HG02884 (cell line): Measurements from ENCODE around the gene IGFBP3.

Experiments used
- ATAC-seq: cut with Tn5 transposase; IDR thresholded peaks from one replicate; pipeline ENCODE4 v1.9.1; 2021; ENCODE audit warnings: mild to moderate bottlenecking, moderate library complexity; ENCODE audit not compliant: unreplicated experiment

The IGFBP3 gene

GRCh38 chr7:45923290-45923689 is 2.2 kb upstream of the IGFBP3 start:
- ATAC-seq: no peak

DNA sequence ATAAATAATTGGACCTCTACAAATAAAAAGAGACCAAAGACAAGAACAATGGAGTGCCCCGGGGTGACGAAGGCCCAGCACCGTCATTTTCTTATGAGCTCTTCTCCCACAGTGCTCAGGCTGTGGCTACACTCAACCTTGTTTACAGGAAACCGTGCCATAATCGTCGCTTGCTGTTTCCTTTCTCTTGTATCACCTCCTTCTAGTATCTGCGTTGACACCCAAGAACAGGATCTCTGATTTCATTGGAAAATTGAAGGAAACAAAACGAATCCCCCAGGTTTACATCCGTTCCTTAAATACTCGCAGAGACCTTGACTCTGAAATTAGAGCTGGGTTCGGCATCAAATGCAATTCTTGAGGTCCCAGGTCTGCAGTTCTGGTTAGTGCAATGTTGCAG is 1.7 kb upstream of the IGFBP3 start:
- no peak for ATAC-seq

GRCh38 chr7:45921699-45922519 is 837 bp upstream of the IGFBP3 start:
- ATAC-seq: no peak

- no peak for ATAC-seq
Observed at GRCh38 chr7:45921381-45921698, 268 bp upstream of the IGFBP3 start.

GRCh38 chr7:45919993-45920459 is 1.0 kb downstream of the IGFBP3 start:
- ATAC-seq: no peak

- ATAC-seq: no peak
Observed at GRCh38 chr7:45919231-45919784, 1.8 kb downstream of the IGFBP3 start.

- no peak for ATAC-seq
Observed at GRCh38 chr7:45918556-45918955, 2.5 kb downstream of the IGFBP3 start.

DNA sequence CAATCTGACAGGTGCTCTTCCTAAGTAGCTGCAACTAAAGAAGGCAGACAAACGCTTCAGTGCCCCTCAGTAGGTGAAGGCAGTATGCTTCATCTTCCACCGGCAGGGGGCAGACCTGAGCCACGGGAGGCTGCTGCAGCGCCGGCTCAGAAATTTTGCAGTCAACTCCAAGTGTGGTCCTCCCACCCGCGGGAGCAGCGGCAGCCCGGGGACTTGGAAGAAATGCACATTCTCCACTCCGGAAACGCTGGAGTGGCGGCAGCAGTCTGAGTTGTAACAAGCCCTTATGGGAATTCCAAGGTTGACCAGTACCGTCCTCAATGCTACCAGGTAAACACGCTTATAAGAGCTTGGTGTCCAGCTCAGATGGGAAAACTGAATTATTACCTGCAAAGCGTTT is 3.4 kb downstream of the IGFBP3 start:
- peak; percentile 86 for ATAC-seq

GRCh38 chr7:45917064-45917463 is 4.0 kb downstream of the IGFBP3 start:
- ATAC-seq: no peak

GRCh38 chr7:45915606-45916005 is 5.5 kb downstream of the IGFBP3 start:
- no peak for ATAC-seq

DNA sequence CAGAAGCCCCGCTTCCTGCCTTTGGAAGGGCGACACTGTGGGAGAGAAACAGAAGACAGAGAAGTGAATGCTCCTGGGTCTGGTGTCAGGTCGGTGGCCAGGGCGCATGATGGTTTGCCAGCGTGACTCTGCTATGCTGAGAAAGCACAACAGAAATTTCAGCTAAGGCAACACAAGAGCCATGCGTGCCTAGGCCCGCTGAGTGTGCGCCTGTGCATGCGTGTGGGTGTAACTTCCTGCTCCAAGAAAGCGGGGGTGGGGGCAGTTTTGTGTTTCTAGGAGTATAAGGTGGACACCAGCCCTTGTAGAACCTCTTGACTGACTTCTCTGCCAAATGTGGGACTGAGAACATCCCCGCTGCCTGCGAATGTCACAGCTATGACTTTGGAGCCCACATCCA is 6.2 kb downstream of the IGFBP3 start:
- no peak for ATAC-seq

- ATAC-seq: no peak
Observed at GRCh38 chr7:45912972-45913371, 8.1 kb downstream of the IGFBP3 start.

DNA sequence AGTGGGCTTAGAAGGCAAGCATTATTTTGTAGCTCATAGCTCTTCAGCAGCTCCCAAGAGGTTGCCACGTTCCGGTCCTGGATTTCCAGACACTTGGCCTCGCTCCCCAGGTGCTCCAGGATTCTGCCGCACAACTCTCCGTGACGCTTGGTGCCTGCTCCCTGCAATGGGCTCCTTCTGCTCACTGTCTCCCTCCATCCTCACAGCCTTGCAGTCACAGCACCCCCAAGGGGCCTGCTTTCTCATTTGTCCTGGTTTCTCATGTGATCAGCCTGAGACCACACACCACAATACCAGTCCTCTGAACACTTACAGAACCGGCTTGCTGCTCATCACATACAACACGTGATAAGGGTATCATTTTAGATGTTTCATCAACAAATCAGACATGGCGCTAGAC is 9.8 kb downstream of the IGFBP3 start:
- ATAC-seq: no peak

DNA sequence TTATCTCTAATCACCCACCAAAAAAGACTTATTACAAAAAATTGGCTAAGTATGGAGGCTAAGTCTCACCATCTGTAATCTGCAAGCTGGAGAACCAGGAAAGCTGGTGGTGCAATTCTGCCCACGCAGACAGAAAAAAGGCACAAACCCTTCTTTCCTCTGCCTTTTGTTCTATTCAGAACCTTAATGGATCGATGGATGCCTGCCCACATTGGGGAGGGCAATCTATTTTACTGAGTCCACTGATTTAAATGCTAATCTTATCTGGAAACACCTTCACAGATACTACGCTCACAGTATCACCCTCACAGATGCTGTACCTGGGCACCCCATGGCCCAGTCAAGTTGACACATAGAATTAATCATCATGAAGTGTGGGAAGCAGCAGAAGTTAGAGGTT is 10.2 kb downstream of the IGFBP3 start:
- ATAC-seq: no peak

GRCh38 chr7:45909561-45909960 is 11.5 kb downstream of the IGFBP3 start:
- ATAC-seq: no peak

DNA sequence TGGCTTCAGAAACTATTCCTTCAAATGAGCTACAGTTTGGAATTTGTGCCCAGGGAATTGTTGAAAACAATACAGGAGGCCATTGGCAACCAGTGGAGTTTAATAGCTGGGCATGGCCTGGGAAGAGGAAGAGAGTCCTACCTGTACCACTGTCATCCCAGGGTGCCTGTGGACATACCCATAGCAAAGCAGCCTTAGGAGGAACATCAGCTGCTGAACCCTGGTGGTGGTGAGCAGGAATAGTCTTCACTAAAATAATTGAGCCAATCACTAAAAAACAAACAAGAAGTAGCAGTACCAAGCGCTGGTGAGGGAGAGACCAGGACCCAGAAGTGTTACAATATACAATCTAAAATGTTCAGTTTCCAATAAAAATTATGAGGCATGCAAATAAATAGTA is 18.3 kb downstream of the IGFBP3 start:
- ATAC-seq: no peak

- ATAC-seq: no peak
Observed at GRCh38 chr7:45901566-45901965, 19.5 kb downstream of the IGFBP3 start.

DNA sequence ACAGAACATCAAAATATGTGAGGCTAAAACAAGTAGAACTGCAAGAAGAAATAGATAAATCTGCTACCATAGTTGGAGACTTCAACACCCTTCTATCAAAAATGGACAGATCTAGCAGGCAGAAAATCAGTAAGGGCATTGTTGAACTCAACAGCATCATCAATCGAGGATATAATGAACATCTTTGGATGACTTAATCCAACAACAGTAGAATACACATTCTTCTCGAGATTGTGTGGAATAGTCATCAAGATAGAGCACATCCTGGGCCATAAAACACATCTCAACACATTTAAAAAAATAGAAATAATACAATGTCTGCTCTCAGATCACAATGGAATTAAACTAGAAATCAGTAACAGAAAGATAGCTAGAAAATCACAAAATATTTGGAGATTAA is 22.9 kb downstream of the IGFBP3 start:
- no peak for ATAC-seq

DNA sequence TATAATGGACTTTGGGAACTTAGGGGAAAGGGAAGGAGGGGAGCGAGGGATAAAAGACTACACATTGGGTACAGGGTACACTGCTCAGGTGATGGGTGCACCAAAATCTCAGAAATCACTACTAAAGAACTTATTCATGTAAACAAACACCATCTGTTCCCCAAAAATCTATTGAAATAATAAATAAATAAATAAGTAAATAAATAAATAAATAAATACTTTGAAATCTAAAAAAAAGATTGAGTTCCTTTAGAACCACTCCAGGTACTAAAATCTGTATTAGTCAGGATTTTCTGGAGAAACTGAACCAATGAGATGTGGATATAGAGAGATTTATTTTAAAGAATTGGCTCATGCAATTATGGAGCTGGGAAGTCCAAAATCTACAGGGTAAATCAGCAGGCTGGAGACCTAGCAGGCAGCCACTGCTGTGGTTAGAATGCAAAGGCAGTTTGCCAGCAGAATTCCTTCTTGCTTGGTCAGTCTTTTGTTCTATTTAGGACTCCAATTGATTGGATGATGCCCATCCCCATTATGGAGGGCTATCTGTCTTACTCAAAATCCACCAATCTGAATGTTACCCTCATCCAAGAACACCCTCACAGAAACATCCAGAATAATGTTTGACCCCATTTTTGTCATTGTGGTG is 23.9 kb downstream of the IGFBP3 start:
- no peak for ATAC-seq

- no peak for ATAC-seq
Observed at GRCh38 chr7:45894665-45895062, 26.4 kb downstream of the IGFBP3 start.

- no peak for ATAC-seq
Observed at GRCh38 chr7:45893996-45894664, 26.9 kb downstream of the IGFBP3 start.
